Gastroesophageal sphincter (tissue), 3 donors: ENCODE measurements around the gene RSPH10B.
"Not testable (repeated sequence)": the region's sequence is repeated elsewhere in the genome, so short reads cannot be mapped to it uniquely, and the experiment has no call there.

Source experiments
- POLR2AphosphoS5 ChIP-seq: sonication (generic); formaldehyde crosslinking; IDR thresholded peaks from one replicate; pipeline ENCODE4 v1.6.1; 2017; ENCODE audit warnings: antibody characterized with exemption
- TF ChIP-seq, protein P1 (sequence below), 4 experiments: fragments of 200-600 bp in 2 of 4; fragments of 450-650 bp in 2 of 4; sonication (generic) in 1 of 4; IDR thresholded peaks; one replicate each; pipeline ENCODE4 v1.5.1; 2017 to 2019; ENCODE audit warnings: antibody characterized with exemption in 4 of 4, mild to moderate bottlenecking in 2 of 4, moderate library complexity in 2 of 4

GRCh38 chr7:5973580-5973979 is 3.1 kb upstream of the RSPH10B start:
- TF ChIP-seq, protein P1, sequence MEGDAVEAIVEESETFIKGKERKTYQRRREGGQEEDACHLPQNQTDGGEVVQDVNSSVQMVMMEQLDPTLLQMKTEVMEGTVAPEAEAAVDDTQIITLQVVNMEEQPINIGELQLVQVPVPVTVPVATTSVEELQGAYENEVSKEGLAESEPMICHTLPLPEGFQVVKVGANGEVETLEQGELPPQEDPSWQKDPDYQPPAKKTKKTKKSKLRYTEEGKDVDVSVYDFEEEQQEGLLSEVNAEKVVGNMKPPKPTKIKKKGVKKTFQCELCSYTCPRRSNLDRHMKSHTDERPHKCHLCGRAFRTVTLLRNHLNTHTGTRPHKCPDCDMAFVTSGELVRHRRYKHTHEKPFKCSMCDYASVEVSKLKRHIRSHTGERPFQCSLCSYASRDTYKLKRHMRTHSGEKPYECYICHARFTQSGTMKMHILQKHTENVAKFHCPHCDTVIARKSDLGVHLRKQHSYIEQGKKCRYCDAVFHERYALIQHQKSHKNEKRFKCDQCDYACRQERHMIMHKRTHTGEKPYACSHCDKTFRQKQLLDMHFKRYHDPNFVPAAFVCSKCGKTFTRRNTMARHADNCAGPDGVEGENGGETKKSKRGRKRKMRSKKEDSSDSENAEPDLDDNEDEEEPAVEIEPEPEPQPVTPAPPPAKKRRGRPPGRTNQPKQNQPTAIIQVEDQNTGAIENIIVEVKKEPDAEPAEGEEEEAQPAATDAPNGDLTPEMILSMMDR (IDR thresholded peaks at IDR 0.05): not testable (repeated sequence)
- TF ChIP-seq POLR2AphosphoS5: not testable (repeated sequence)
